ENCODE measurements around the gene MCHR1. TPM values are rescaled to one million over a fixed set of nuclear protein-coding genes. Genes with fewer than 3 reads are reported as not detected.

The MCHR1 gene
- total RNA-seq, 2 donors from 2014 or later: 0.53 TPM; not detected in 1

- H3K27me3 ChIP-seq (ENCODE audit: control insufficient read depth, insufficient read depth, low read length, poor library complexity, severe bottlenecking): no peaks in the 10 kb centered on the region
- peaks cover 22% of the 10 kb centered on the region for H3K4me1 Mint-ChIP-seq
- no peaks in the 10 kb centered on the region for H3K36me3 Mint-ChIP-seq (ENCODE audit: low read depth)
- H3K27ac Mint-ChIP-seq: peak overlapping the region; percentile 7
- H3K9me3 ChIP-seq (ENCODE audit: control insufficient read depth, low read length): no peaks in the 10 kb centered on the region
- H3K9ac ChIP-seq (ENCODE audit: extremely low read depth, low read length, poor library complexity, severe bottlenecking): no peak overlapping the region
- TF ChIP-seq, protein P1, sequence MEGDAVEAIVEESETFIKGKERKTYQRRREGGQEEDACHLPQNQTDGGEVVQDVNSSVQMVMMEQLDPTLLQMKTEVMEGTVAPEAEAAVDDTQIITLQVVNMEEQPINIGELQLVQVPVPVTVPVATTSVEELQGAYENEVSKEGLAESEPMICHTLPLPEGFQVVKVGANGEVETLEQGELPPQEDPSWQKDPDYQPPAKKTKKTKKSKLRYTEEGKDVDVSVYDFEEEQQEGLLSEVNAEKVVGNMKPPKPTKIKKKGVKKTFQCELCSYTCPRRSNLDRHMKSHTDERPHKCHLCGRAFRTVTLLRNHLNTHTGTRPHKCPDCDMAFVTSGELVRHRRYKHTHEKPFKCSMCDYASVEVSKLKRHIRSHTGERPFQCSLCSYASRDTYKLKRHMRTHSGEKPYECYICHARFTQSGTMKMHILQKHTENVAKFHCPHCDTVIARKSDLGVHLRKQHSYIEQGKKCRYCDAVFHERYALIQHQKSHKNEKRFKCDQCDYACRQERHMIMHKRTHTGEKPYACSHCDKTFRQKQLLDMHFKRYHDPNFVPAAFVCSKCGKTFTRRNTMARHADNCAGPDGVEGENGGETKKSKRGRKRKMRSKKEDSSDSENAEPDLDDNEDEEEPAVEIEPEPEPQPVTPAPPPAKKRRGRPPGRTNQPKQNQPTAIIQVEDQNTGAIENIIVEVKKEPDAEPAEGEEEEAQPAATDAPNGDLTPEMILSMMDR (conservative IDR thresholded peaks at IDR 0.05): no peak
- no peak for DNase-seq
- H3K4me3 Mint-ChIP-seq: no peak overlapping the region
- H3K27me3 Mint-ChIP-seq (ENCODE audit: insufficient read depth): no peaks in the 10 kb centered on the region
- H3K9me3 Mint-ChIP-seq: no peaks in the 10 kb centered on the region
- peaks cover 4% of the 10 kb centered on the region for H3K4me1 ChIP-seq (ENCODE audit: control insufficient read depth, insufficient read depth, low read length)
- no peaks in the 10 kb centered on the region for H3K36me3 ChIP-seq (ENCODE audit: control insufficient read depth, insufficient read depth, low read length)
- 84 to 89% methylated on average over 9 to 13 of the region's 13 CpGs for WGBS, 2 experiments (ENCODE audit: insufficient coverage in 1 of 2, insufficient read length in 1 of 2)
- H3K27ac ChIP-seq (ENCODE audit: low read depth, low read length): peak overlapping the region; percentile 38
- no peak overlapping the region for H3K4me3 ChIP-seq (ENCODE audit: low read length)
These were observed 49.5 kb downstream of the MCHR1 start for GRCh38 chr22:40728731-40729189.

DNA sequence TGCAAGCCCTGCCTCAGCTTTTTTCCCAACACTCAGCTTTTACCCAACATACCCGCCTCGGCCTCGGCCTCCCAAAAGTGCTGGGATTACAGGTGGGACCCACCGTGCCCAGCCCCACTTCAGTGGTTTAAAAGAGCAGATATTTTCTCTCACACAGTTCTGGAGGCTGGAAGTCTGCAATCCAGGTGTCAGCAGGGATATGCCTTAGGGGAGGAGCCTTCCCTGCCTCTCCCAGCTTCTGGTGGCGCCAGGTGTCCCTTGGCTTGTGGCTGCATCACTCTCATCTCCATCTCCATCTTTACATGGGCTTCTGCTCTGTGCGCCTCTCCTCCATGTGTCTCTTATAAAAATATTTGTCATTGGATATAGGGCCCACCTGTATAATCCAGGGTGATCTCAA, 50.0 kb downstream of the MCHR1 start:
- TF ChIP-seq, protein P1 (conservative IDR thresholded peaks at IDR 0.05): no peak
- peaks cover 22% of the 10 kb centered on the region for H3K4me1 Mint-ChIP-seq
- H3K27me3 ChIP-seq (ENCODE audit: control insufficient read depth, insufficient read depth, low read length, poor library complexity, severe bottlenecking): no peaks in the 10 kb centered on the region
- no peak overlapping the region for H3K4me3 Mint-ChIP-seq
- no peaks in the 10 kb centered on the region for H3K9me3 Mint-ChIP-seq
- H3K27ac Mint-ChIP-seq: no peak overlapping the region
- peaks cover 4% of the 10 kb centered on the region for H3K4me1 ChIP-seq (ENCODE audit: control insufficient read depth, insufficient read depth, low read length)
- H3K9ac ChIP-seq (ENCODE audit: extremely low read depth, low read length, poor library complexity, severe bottlenecking): no peak overlapping the region
- H3K27me3 Mint-ChIP-seq (ENCODE audit: insufficient read depth): no peaks in the 10 kb centered on the region
- no peaks in the 10 kb centered on the region for H3K36me3 ChIP-seq (ENCODE audit: control insufficient read depth, insufficient read depth, low read length)
- H3K9me3 ChIP-seq (ENCODE audit: control insufficient read depth, low read length): no peaks in the 10 kb centered on the region
- DNase-seq: no peak
- H3K27ac ChIP-seq (ENCODE audit: low read depth, low read length): no peak overlapping the region
- WGBS, 2 experiments (ENCODE audit: insufficient coverage in 1 of 2, insufficient read length in 1 of 2): 75 to 81% methylated on average over 6 of the region's 6 CpGs
- no peak overlapping the region for H3K4me3 ChIP-seq (ENCODE audit: low read length)
- no peaks in the 10 kb centered on the region for H3K36me3 Mint-ChIP-seq (ENCODE audit: low read depth)

Other genes starting within 250 kb of the MCHR1 start
- 10 to 100 TPM; 43.3 to 44.7 TPM for gene MRTFA, start 42.8 kb upstream of the MCHR1 start, total RNA-seq
- 10 to 100 TPM; 25.4 to 29.4 TPM for gene SLC25A17, start 139.9 kb downstream of the MCHR1 start, total RNA-seq
- 100 to 1,000 TPM; 310 to 324 TPM for gene ST13, start 177.2 kb downstream of the MCHR1 start, total RNA-seq
- gene XPNPEP3, start 177.7 kb downstream of the MCHR1 start, total RNA-seq: 10 to 100 TPM; 27.6 to 32.7 TPM
- not detected for gene DNAJB7, start 182.6 kb downstream of the MCHR1 start, total RNA-seq

All from endodermal cell (in vitro differentiated cells).